IMR-90 (cell line): ENCODE measurements around the gene PDE6A. TPM values are rescaled to one million over a fixed set of nuclear protein-coding genes. Genes with fewer than 3 reads are reported as not detected.

Source experiments
- ATAC-seq: fragments of 200-7000 bp; cut with Tn5 transposase; 2 replicates; pipeline ENCODE4 v1.9.1; 2020; ENCODE audit warnings: low read depth, mild to moderate bottlenecking, moderate library complexity
- BruUV-seq: library from RNA; stranded (reverse); fragments of 400-500 nt; replicated peaks from 2 replicates; lab custom pipeline; 2021; lab: Mats Ljungman, UMichigan
- CTCF ChIA-PET: fragments of 300-600 bp; formaldehyde crosslinking; extraction: SDS; loops from one replicate; lab custom pipeline; 2021; ENCODE audit warnings: antibody characterized with exemption; lab: Yijun Ruan, JAX
- POLR2A ChIA-PET: fragments of 300-600 bp; sonication (Branson Sonifier 250); formaldehyde crosslinking; loops from one replicate; lab custom pipeline; 2022; ENCODE audit warnings: antibody characterized with exemption; ENCODE audit not compliant: unreplicated experiment; lab: Charles Lee
- DNase-seq: peaks from one replicate; pipeline ENCODE4 v3.0.0; 2013
- H2AFZ ChIP-seq: replicated peaks from 2 replicates; pipeline ENCODE3; 2013; ENCODE audit warnings: low read length, mild to moderate bottlenecking; ENCODE audit not compliant: poor library complexity
- H2AK5ac ChIP-seq: 2 replicates; pipeline ENCODE4 v1.6.1; 2013; ENCODE audit warnings: low read depth, low read length, inconsistent platforms
- H2AK9ac ChIP-seq: replicated peaks from 2 replicates; pipeline ENCODE3; 2013; ENCODE audit warnings: mild to moderate bottlenecking, low read depth, low read length, moderate library complexity; ENCODE audit not compliant: poor library complexity
- H2BK120ac ChIP-seq: 2 replicates; pipeline ENCODE4 v1.6.1; 2013; ENCODE audit warnings: low read depth, low read length, inconsistent platforms
- H2BK15ac ChIP-seq: 3 replicates; pipeline ENCODE4 v1.6.1; 2013; ENCODE audit warnings: low read depth, low read length, inconsistent platforms
- H2BK20ac ChIP-seq: 2 replicates; pipeline ENCODE4 v1.6.1; 2013; ENCODE audit warnings: low read depth, mild to moderate bottlenecking, inconsistent platforms, low read length, moderate library complexity
- H2BK5ac ChIP-seq: 2 replicates; pipeline ENCODE4 v1.6.1; 2013; ENCODE audit warnings: mild to moderate bottlenecking, low read depth, low read length, inconsistent platforms; ENCODE audit not compliant: poor library complexity, severe bottlenecking
- H3K14ac ChIP-seq: replicated peaks from 2 replicates; pipeline ENCODE4 v1.6.1; 2013; ENCODE audit warnings: low read depth, low read length, inconsistent platforms
- H3K18ac ChIP-seq: 2 replicates; pipeline ENCODE4 v1.6.1; 2013; ENCODE audit warnings: low read depth, low read length, control low read depth
- H3K23ac ChIP-seq: 2 replicates; pipeline ENCODE4 v1.6.1; 2013; ENCODE audit warnings: low read depth, low read length, inconsistent platforms
- H3K27ac ChIP-seq: 2 replicates; pipeline ENCODE4 v1.5.1; 2013; ENCODE audit warnings: mild to moderate bottlenecking, control low read depth, low read length; ENCODE audit not compliant: insufficient read depth
- H3K27me3 ChIP-seq: 2 replicates; pipeline ENCODE4 v1.6.1; 2013; ENCODE audit warnings: low read length; ENCODE audit not compliant: control insufficient read depth, insufficient read depth
- H3K36me3 ChIP-seq: 2 replicates; pipeline ENCODE4 v1.6.1; 2013; ENCODE audit warnings: low read length, mixed read lengths; ENCODE audit not compliant: control insufficient read depth, insufficient read depth
- H3K4ac ChIP-seq: 2 replicates; pipeline ENCODE4 v1.6.1; 2013; ENCODE audit warnings: low read depth, low read length, inconsistent platforms
- H3K4me1 ChIP-seq: 2 replicates; pipeline ENCODE4 v1.6.1; 2013; ENCODE audit warnings: low read length, mixed read lengths; ENCODE audit not compliant: control insufficient read depth, insufficient read depth
- H3K4me2 ChIP-seq: 2 replicates; pipeline ENCODE4 v1.6.1; 2013; ENCODE audit warnings: low read depth, mild to moderate bottlenecking, control low read depth, low read length, moderate library complexity
- H3K4me3 ChIP-seq: 2 replicates; pipeline ENCODE4 v1.5.1; 2013; ENCODE audit warnings: low read depth, mild to moderate bottlenecking, control low read depth, low read length, moderate library complexity; ENCODE audit not compliant: insufficient read depth
- H3K56ac ChIP-seq: 2 replicates; pipeline ENCODE4 v1.6.1; 2013; ENCODE audit warnings: low read length, inconsistent platforms; ENCODE audit not compliant: insufficient read depth; ENCODE audit errors: extremely low read depth
- H3K79me1 ChIP-seq, 2 experiments: 2 replicates each; pipeline ENCODE4 v1.6.1; 2013; ENCODE audit warnings: low read length in 2 of 2, inconsistent platforms in 1 of 2, low read depth in 1 of 2
- H3K9ac ChIP-seq: 2 replicates; pipeline ENCODE4 v1.6.1; 2013; ENCODE audit warnings: low read depth, low read length, control low read depth
- H3K9me1 ChIP-seq: 2 replicates; pipeline ENCODE4 v1.6.1; 2013; ENCODE audit warnings: low read length, inconsistent platforms; ENCODE audit not compliant: insufficient read depth
- H3K9me3 ChIP-seq: 2 replicates; pipeline ENCODE4 v1.6.1; 2013; ENCODE audit warnings: low read length; ENCODE audit not compliant: control insufficient read depth, insufficient read depth
- H4K20me1 ChIP-seq: 2 replicates; pipeline ENCODE4 v1.6.1; 2013; ENCODE audit warnings: low read length, inconsistent platforms; ENCODE audit not compliant: insufficient read depth
- H4K5ac ChIP-seq: 2 replicates; pipeline ENCODE4 v1.6.1; 2013; ENCODE audit warnings: mild to moderate bottlenecking, low read depth, low read length, control low read depth
- H4K8ac ChIP-seq, 2 experiments: 2 replicates each; pipeline ENCODE4 v1.6.1; 2013; ENCODE audit warnings: low read depth in 2 of 2, low read length in 2 of 2, control low read depth in 1 of 2, inconsistent platforms in 1 of 2
- H4K91ac ChIP-seq: 2 replicates; pipeline ENCODE4 v1.6.1; 2013; ENCODE audit warnings: low read depth, low read length, inconsistent platforms; ENCODE audit not compliant: insufficient read depth
- BHLHE40 ChIP-seq: fragments of 150-350 bp; IDR thresholded peaks from 2 replicates; pipeline ENCODE4 v1.6.1; 2016; ENCODE audit warnings: mild to moderate bottlenecking, low read depth, low read length
- CEBPB ChIP-seq: IDR thresholded peaks from 2 replicates; pipeline ENCODE4 v1.6.1; 2012; ENCODE audit warnings: low read depth, low read length, improper control_type of control experiment
- CHD1 ChIP-seq: IDR thresholded peaks from 2 replicates; pipeline ENCODE4 v1.6.1; 2012; ENCODE audit warnings: low read depth, low read length, improper control_type of control experiment
- FOS ChIP-seq: fragments of 150-350 bp; IDR thresholded peaks from 2 replicates; pipeline ENCODE4 v1.6.1; 2016; ENCODE audit warnings: low read depth, low read length
- MXI1 ChIP-seq: IDR thresholded peaks from 2 replicates; pipeline ENCODE4 v1.6.1; 2012; ENCODE audit warnings: low read depth, mild to moderate bottlenecking, low read length, moderate library complexity, borderline replicate concordance
- POLR2A ChIP-seq: IDR thresholded peaks from 2 replicates; pipeline ENCODE4 v1.6.1; 2012; ENCODE audit warnings: mild to moderate bottlenecking, low read depth, low read length
- RAD21 ChIP-seq: IDR thresholded peaks from 2 replicates; pipeline ENCODE4 v1.6.1; 2012; ENCODE audit warnings: low read length, improper control_type of control experiment
- RCOR1 ChIP-seq: IDR thresholded peaks from 2 replicates; pipeline ENCODE4 v1.6.1; 2012; ENCODE audit warnings: mild to moderate bottlenecking, low read length, improper control_type of control experiment; ENCODE audit not compliant: insufficient replicate concordance
- RFX5 ChIP-seq: IDR thresholded peaks from 2 replicates; pipeline ENCODE4 v1.8.0; 2012; ENCODE audit warnings: low read depth, mild to moderate bottlenecking, low read length, moderate library complexity
- WGBS, 2 experiments: methylation state at CpG; one replicate each; pipeline versions ENCODE4 v1.1.5 to v1.1.7; 2013; ENCODE audit warnings: missing lambda C conversion rate in 2 of 2; ENCODE audit not compliant: insufficient read length in 1 of 2; ENCODE audit errors: extremely low coverage in 2 of 2; 5-methylcytosine and 5-hydroxymethylcytosine counted together
- dilution Hi-C: fragments of 300-500 bp; cut with HindIII; formaldehyde crosslinking; loops from one replicate; pipeline ENCODE4 v1.14.3; 2018; ENCODE audit warnings: low sequenced_read_pairs; ENCODE audit not compliant: unreplicated experiment
- in situ Hi-C: fragments of 300-500 bp; cut with MboI; formaldehyde crosslinking; loops from 3 replicates; pipeline ENCODE4 v1.14.3; 2019; ENCODE audit warnings: low sequenced_read_pairs, inconsistent platforms, mixed read lengths
- intact Hi-C: fragments of 100-400 bp; cut with micrococcal nuclease; formaldehyde crosslinking; loops from 2 replicates; pipeline ENCODE4 v1.10.0; 2022
- polyA plus RNA-seq, 3 experiments: library from polyadenylated mRNA; depleted of rRNA; stranded (reverse); fragments of >200 nt; gene quantifications; 2 replicates each; pipeline ENCODE4 v1.2.3, GENCODE V29; 2012; ENCODE audit warnings: low replicate concordance in 1 of 3
- total RNA-seq: library from RNA; depleted of rRNA; stranded (reverse); fragments of >200 nt; gene quantifications from 2 replicates; pipeline ENCODE4 v1.2.3, GENCODE V29; 2012
- TF ChIP-seq, protein P1 (sequence below): conservative IDR thresholded peaks from 2 replicates; pipeline ENCODE4 v1.5.1; 2012; ENCODE audit warnings: mild to moderate bottlenecking, low read depth, low read length, improper control_type of control experiment
- TF ChIP-seq, protein P2 (sequence below): fragments of 150-350 bp; IDR thresholded peaks from 2 replicates; pipeline ENCODE4 v1.6.1; 2017; ENCODE audit warnings: mild to moderate bottlenecking, antibody characterized with exemption, low read length, low read depth
- TF ChIP-seq, protein P3 (sequence below): fragments of 150-350 bp; IDR thresholded peaks from 2 replicates; pipeline ENCODE4 v1.6.1; 2016; ENCODE audit warnings: low read depth, mild to moderate bottlenecking, low read length, moderate library complexity, borderline replicate concordance

The PDE6A gene
- total and polyA plus RNA-seq, 2 of the 4 experiments (the other 2 are of a cell fraction) = not detected

DNA sequence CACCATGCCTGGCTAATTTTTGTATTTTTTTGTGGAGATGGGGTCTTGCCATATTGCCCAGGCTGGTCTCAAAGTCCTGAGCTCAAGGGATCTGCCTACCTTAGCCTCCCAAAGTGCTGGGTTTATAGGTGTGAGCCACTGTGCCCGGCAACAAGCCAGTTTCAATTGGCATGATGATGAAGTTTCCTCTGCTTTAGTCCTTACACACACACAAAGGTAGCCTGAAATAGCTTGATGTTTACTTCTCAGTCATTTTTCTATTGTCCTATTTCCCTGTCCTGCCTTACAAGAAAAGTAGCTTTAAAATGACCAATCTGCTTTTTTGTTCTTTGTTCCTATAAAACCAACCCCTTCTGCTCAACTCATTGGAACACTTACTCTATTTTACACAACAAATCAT is 33.6 kb downstream of the PDE6A start:
- H3K79me1 ChIP-seq = no peaks in the 10 kb centered on the region
- H2AK9ac ChIP-seq = no peak overlapping the region
- H4K91ac ChIP-seq = no peak overlapping the region
- no peak overlapping the region for H3K56ac ChIP-seq
- no peak overlapping the region for H2AFZ ChIP-seq
- no peak overlapping the region for H3K18ac ChIP-seq
- intact Hi-C loops = no loop called here
- ATAC-seq (no peak), DNase-seq (no peak)
- no peak overlapping the region for H2AK5ac ChIP-seq
- H4K20me1 ChIP-seq = no peaks in the 10 kb centered on the region
- TF ChIP-seq, protein P1, sequence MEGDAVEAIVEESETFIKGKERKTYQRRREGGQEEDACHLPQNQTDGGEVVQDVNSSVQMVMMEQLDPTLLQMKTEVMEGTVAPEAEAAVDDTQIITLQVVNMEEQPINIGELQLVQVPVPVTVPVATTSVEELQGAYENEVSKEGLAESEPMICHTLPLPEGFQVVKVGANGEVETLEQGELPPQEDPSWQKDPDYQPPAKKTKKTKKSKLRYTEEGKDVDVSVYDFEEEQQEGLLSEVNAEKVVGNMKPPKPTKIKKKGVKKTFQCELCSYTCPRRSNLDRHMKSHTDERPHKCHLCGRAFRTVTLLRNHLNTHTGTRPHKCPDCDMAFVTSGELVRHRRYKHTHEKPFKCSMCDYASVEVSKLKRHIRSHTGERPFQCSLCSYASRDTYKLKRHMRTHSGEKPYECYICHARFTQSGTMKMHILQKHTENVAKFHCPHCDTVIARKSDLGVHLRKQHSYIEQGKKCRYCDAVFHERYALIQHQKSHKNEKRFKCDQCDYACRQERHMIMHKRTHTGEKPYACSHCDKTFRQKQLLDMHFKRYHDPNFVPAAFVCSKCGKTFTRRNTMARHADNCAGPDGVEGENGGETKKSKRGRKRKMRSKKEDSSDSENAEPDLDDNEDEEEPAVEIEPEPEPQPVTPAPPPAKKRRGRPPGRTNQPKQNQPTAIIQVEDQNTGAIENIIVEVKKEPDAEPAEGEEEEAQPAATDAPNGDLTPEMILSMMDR = no peak
- TF ChIP-seq MXI1 = no peak
- no peak for TF ChIP-seq CHD1
- TF ChIP-seq, protein P2, sequence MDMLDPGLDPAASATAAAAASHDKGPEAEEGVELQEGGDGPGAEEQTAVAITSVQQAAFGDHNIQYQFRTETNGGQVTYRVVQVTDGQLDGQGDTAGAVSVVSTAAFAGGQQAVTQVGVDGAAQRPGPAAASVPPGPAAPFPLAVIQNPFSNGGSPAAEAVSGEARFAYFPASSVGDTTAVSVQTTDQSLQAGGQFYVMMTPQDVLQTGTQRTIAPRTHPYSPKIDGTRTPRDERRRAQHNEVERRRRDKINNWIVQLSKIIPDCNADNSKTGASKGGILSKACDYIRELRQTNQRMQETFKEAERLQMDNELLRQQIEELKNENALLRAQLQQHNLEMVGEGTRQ = no peak
- TF ChIP-seq, protein P3, sequence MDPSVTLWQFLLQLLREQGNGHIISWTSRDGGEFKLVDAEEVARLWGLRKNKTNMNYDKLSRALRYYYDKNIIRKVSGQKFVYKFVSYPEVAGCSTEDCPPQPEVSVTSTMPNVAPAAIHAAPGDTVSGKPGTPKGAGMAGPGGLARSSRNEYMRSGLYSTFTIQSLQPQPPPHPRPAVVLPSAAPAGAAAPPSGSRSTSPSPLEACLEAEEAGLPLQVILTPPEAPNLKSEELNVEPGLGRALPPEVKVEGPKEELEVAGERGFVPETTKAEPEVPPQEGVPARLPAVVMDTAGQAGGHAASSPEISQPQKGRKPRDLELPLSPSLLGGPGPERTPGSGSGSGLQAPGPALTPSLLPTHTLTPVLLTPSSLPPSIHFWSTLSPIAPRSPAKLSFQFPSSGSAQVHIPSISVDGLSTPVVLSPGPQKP = no peak
- no peak for TF ChIP-seq BHLHE40
- no peak for TF ChIP-seq POLR2A
- TF ChIP-seq FOS = no peak
- no peak for TF ChIP-seq RCOR1
- TF ChIP-seq RFX5 = no peak
- TF ChIP-seq CEBPB = no peak
- TF ChIP-seq RAD21 = no peak
- ChIA-PET CTCF (interaction anchor here (0.6 kb wide), 1 partner anchor 22 kb away, joined by 3 read pairs; no protein-coding TSS in a partner anchor), POLR2A (no interaction called here)
- no peaks in the 10 kb centered on the region for H3K4me1 ChIP-seq
- no peaks in the 10 kb centered on the region for H3K36me3 ChIP-seq
- H3K4me2 ChIP-seq = no peak overlapping the region
- H3K27me3 ChIP-seq = peaks cover 31% of the 10 kb centered on the region
- H3K14ac ChIP-seq = no peak overlapping the region
- H4K8ac ChIP-seq = no peak overlapping the region
- H2BK5ac ChIP-seq = no peak overlapping the region
- H3K9ac ChIP-seq = no peak overlapping the region
- H3K4me3 ChIP-seq = no peak overlapping the region
- H2BK20ac ChIP-seq = no peak overlapping the region
- BruUV-seq = no TSS peak
- no peaks in the 10 kb centered on the region for H3K9me3 ChIP-seq
- dilution Hi-C loops = no loop called here
- H3K23ac ChIP-seq = no peak overlapping the region
- in situ Hi-C loops = no loop called here
- no peak overlapping the region for H2BK120ac ChIP-seq
- no peak overlapping the region for H2BK15ac ChIP-seq
- H3K4ac ChIP-seq = no peak overlapping the region
- 0 out of 2 replicates have a peak, but pooled peaks cover 3% of the 10 kb centered on the region for H3K9me1 ChIP-seq
- H3K27ac ChIP-seq = no peak overlapping the region
- WGBS, 2 experiments = no CpG with 5 or more reads among the region's 1 CpG
- H4K5ac ChIP-seq = no peak overlapping the region
